Effector CD4-positive, alpha-beta T cell (primary cell): ENCODE results near the gene GPR173. TPM values are rescaled to one million over a fixed set of nuclear protein-coding genes. Genes with fewer than 3 reads are reported as not detected.

Experiments
- DNase-seq: peaks from one replicate; pipeline ENCODE4 v3.0.0-alpha.2; 2020
- total RNA-seq: gene quantifications from one replicate; lab custom pipeline; 2026; lab: John Stamatoyannopoulos, UW

The GPR173 gene
- not detected for total RNA-seq

DNA sequence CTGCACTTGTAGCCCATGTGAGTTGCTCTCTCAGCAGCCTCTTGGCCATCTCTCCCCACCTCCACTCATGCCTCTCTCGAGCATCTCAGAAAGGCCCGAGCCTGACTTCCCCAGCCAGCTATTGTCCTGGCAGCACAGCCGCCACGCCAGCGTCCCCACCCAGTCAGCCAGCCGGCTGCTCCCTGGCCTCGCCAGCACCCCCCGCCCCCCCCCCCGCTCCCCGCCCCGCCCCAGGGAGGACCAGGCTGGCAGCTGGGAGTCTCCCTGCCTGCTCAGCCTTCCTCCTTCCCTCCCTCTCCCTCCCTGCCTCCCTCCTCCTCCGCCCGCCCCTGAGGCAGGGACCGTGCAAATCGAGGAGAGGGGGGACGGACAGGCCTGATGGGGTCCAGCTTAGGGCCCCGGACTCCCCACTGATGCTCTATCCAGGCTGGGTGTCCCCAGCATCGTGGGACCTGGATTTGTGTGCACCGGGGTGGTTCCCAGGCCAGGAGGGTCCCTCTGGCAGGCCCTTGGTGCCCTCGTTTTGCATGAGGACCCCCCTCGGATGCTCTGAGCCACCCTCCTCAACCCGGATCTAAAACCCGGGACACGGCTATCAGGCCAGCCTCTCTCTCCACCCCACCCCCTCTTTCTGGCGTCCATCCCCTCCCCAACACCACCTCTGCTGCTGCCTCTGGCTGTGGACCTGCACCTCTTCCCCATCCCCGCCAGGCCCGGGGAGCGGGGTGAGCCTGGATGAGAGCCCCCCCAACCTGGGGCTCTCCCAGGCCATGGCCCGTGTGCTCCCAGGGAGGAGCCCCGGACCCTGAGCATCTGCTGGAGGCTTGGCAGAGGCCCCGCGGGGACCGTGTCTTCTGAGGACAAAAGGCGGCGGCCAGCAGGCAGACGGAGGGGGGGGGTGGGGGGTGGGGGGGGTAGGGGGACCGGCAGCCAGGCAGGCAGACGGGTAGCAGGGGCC is at the start of gene GPR173:
GPR173 (plus strand) TSS at position 621 of the 958 bp plus-strand sequence. CDS start 27,833 bp downstream, outside the sequence.
- DNase-seq, result no peak

- no peak for DNase-seq
These were observed 48.0 kb upstream of the GPR173 start for GRCh38 chrX:53000447-53001135.

DNA sequence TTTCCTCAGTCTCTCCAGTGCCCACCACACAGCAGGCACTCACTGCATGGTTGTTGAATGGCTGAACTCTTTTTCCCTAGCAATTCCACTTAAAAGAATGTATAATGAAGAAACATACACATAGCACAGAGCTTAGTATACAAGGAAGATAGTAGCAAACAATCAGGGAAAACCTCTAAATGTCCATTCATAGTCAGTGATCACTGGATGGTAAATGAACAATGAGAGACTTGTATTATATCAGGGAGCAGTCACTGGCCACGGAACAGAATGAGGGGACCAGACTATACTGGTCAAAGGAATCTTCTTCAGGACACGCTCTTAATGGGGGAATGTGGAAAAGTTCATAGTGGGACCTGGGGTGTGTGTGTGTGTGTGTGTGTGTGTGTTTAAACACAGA is 46.6 kb upstream of the GPR173 start:
- DNase-seq, result no peak

GRCh38 chrX:53003111-53003510 is 45.5 kb upstream of the GPR173 start:
- no peak for DNase-seq

- DNase-seq, result no peak
These were observed 44.6 kb upstream of the GPR173 start for GRCh38 chrX:53004038-53004437.

DNA sequence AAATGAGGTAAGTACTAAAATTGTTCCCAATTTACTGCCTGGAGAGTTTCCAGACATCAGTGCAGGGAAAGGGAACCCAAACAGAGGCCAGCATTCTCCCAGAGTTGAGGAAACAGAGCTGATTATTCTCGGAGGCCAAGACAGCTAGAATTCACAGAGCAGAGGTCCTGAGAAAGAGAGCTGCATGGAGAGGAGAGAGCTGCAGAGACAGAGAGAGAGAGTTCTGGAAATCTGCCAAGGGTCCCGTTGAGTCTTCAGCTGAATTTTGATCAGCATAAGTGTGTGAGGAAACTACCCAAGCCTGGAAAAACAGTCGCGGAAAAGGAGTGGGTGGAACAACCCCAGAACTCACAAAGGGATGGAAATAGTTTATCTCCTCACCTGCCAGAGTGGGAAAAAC is 43.8 kb upstream of the GPR173 start:
- DNase-seq, result no peak

DNA sequence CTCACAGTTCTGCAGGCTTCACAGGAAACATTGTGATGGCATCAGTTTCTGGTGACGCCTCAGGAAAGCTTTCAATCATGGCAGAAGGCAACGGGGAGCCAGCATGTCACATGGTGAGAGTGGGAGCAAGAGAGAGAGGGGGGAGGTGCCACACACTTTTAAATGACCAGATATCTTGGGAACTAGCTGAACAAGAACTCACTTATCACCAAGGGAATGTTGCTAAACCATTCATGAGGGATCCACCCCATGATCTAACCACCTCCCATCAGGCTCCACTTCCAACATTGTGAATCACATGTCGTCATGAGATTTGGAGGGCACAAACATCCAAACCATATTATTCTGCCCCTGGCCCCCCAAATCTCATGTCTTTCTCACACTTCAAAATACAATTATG is 43.3 kb upstream of the GPR173 start:
- DNase-seq, result no peak

- DNase-seq, result no peak
These were observed 39.6 kb upstream of the GPR173 start for GRCh38 chrX:53009032-53009431.

- DNase-seq, result no peak
These were observed 35.3 kb upstream of the GPR173 start for GRCh38 chrX:53013291-53013690.

DNA sequence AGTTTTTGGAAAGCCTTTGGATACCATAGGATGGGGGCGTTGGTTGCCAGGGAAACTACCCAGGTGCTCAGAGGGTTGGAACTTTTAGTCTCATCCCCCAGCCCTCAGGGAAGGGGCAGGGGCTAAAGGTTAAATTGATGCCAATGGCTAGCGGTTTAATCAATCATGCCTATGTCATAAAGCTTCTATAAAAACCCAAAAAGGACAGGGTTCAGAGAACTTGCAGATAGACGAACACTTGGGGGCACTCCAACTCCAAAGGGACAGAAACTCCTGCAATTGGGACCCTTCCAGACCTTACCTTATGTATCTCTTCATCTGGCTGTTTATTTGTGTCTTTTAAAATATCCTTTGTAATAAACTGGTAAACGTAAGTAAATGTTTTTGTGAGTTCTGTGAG is 30.0 kb upstream of the GPR173 start:
- DNase-seq, result no peak

GRCh38 chrX:53022381-53022780 is 26.2 kb upstream of the GPR173 start:
- DNase-seq, result no peak

DNA sequence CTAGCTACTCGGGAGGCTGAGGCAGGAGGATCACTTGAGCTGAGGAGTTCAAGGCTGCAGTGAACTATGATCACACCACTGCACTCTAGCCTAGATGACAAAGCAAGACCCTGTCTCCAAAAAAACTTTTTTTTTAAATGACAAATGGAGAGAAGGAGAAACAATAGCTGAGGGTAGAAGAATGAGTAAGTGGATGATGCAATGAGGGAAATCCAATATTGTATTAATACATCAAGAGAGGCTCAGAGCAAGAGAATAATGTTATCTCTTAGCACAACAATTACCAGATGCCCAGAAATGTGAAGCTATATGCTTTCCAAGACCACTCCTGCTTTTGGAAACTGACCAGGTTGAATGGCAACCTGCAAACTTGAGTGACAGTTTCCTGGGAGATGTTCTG is 19.9 kb upstream of the GPR173 start:
- no peak for DNase-seq

DNA sequence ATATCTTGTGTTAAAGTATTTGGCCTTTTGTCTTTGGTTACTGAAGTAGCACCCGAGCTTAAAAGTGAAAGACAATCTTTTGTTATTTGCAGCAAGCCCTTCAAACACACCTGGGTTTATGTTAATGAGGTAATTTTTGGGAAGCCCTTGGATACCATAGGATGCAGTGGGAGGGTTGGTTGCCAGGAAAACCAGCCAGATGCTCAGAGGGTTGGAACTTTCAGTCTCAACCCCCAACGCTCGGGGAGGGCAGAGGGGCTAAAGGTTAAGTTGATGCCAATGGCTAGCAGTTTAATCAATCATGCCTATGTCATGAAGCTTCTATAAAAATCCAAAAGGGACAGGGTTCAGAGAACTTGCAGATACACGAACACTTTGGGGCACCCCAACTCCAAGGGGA is 17.2 kb upstream of the GPR173 start:
- DNase-seq, result no peak

DNA sequence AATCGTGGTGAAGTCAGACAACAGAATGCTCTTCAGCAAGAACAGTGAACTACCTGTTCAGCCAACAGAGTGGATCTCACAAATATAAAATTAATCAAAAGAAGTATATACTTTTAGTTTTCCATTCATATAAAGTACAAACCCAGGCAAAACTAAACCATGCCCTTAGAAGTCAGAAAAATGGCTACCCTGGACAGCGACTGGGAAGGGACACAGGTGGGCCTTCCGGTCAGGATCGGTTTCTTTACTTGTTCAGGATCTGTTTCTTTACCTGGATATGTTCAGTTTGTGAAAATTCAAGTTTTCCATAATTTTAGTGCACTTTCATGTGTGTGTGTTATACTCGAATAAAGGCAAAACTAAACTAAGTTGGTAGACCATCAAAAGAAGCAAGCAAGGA is 12.4 kb upstream of the GPR173 start:
- DNase-seq, result no peak

- DNase-seq, result no peak
These were observed 9.4 kb upstream of the GPR173 start for GRCh38 chrX:53039236-53039635.

DNA sequence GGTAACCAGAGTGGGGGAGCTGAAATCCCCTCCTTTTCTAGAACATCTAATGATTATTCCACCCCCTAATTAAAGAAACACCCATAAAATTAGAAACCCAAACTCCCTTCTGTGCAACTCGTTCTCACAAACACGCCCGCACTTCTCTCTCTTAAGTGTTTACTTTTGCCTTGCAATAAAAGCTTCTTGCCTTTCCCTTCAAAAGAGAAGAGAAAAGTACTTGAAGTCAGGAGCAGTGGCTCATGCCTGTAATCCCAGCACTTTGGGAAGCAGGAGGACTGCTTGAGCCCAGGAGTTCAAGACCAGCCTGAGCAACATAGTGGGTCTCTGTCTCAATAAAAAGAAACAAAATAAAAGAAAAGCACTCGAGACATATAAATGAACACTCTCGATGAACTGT is 3.6 kb upstream of the GPR173 start:
- DNase-seq, result no peak

DNA sequence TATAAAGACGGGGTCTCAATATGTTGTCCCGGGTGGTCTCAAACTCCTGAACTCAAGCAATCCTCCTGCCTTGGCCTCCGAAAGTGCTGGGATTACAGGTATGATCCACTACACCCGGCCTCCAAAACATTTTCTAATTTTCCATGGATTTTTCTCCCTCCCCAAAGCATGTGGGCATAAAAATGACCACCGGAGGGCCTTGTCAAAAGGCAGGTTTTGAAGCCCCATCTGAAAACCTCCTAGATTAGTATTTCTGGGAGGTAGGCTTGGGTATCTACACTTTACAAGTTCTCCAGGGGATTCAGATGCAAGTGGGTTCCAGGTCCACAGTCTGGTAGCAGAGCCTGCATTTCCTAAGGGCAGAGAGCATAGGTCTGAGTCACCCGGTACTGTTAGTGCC is 1.4 kb upstream of the GPR173 start:
- no peak for DNase-seq

- no peak for DNase-seq
These were observed 533 bp downstream of the GPR173 start for GRCh38 chrX:53049127-53049517.

GRCh38 chrX:53050841-53051240 is 2.3 kb downstream of the GPR173 start:
- no peak for DNase-seq

- DNase-seq, result no peak
These were observed 6.8 kb downstream of the GPR173 start for GRCh38 chrX:53055244-53055849.

DNA sequence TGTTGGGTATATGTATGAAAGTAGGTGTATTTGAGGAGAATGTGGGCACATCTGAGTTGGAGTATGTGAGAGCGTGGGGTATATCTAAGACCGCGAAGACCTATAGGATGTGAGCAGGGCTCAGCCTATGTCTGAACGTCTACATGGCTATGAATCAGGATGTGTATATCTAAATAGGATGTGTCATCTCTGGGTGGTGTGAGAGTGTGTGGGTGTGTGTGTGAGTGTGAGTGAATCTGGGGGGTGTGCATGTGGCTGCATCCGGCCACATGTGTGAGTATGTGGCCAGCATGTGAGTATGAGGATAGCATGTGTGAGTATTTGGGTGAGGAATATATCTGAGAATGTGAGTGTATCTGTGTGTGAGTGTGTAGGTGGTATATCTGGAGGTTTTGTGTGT is 7.7 kb downstream of the GPR173 start:
- no peak for DNase-seq

GRCh38 chrX:53065104-53065503 is 16.5 kb downstream of the GPR173 start:
- no peak for DNase-seq

DNA sequence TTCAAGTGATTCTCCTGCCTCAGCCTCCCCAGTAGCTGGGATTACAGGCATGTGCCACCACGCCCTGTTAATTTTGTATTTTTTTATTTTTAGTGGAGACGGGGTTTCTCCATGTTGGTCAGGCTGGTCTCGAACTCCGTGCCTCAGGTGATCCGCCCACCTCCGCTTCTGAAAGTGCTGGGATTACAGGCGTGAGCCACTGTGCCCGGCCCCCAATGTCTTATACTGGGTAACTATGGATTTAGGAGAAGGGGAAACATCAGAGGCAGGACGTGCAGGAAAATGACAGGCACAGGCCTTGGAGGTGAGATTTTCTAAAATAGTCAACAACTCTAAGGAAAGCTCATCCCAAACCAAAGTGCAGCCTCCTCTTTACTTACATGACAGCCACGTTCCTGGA is 22.5 kb downstream of the GPR173 start:
- DNase-seq, result no peak
